NCI-H187 (cell line): ENCODE results near the gene HIPK1.
"Not testable (repeated sequence)": the region's sequence is repeated elsewhere in the genome, so short reads cannot be mapped to it uniquely, and the experiment has no call there.

Experiments used
- DNase-seq, 2 experiments: peaks; one replicate each; lab custom pipeline; 2025; lab: John Stamatoyannopoulos, UW

Gene HIPK1

GRCh38 chr1:114015075-114015474 lies 86.0 kb downstream of the HIPK1 start:
- no peak for DNase-seq

DNA sequence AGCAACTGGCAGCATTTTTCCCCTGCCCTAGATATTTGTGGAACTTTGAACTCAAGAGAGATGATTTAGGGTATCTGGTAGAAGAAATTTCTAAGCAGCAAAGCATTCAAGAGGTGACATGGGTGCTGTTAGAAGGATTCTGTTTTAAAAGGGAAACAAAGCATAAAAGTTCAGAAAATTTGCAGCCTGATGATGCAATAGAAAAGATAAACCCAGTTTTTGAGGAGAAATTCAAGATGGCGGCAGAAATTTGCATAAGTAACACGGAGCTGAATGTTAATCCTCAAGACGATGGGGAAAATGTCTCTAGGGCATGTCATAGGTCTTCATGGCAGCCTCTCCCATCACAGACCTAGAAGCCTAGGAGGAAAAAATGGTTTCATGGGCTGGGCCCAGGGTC lies 90.6 kb downstream of the HIPK1 start:
- not testable (repeated sequence) for DNase-seq

DNA sequence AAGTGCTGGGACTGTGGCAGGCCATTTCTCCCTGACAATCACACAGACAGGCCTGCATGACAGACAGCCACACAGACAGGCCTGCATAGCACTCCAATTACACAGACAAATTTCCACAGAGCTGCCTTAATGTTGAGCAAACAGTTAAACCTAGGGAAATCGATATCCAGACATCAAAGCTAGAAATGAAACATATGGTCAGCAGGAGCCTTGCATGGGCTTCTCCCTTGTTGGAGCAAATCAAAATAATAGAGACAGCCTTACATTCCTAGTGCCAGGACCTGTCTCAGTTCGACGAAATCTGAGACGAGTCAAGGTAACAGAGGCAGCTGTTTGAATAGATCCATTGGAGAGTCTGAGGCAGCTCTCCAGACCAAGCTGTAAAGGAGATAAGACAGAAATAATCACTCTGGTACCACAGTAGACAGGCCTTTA lies 92.6 kb downstream of the HIPK1 start:
- DNase-seq, result no peak

GRCh38 chr1:114022877-114023276 lies 93.8 kb downstream of the HIPK1 start:
- DNase-seq, result no peak

- no peak for DNase-seq
Measured at GRCh38 chr1:114023377-114023776, 94.3 kb downstream of the HIPK1 start.

DNA sequence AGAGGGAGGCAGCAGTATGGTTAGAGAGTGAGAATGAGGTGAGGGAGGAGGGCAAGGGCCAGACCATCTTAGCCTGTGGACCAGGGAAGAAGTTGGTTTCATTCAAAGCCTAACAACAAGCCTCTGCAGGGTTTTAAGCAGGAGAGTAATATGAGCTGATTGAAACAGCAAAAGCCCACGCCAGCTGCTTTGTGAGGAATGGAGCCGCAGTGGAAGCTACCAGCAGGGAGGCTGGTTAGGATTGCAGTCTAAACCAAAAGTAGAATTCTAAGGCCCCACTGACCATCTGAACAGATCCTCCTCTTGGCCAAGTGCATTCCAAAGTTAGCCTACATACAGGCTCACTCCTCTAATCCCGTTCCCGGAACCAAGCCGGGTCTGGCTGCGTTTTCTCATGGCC lies 94.9 kb downstream of the HIPK1 start:
- DNase-seq, result no peak

DNA sequence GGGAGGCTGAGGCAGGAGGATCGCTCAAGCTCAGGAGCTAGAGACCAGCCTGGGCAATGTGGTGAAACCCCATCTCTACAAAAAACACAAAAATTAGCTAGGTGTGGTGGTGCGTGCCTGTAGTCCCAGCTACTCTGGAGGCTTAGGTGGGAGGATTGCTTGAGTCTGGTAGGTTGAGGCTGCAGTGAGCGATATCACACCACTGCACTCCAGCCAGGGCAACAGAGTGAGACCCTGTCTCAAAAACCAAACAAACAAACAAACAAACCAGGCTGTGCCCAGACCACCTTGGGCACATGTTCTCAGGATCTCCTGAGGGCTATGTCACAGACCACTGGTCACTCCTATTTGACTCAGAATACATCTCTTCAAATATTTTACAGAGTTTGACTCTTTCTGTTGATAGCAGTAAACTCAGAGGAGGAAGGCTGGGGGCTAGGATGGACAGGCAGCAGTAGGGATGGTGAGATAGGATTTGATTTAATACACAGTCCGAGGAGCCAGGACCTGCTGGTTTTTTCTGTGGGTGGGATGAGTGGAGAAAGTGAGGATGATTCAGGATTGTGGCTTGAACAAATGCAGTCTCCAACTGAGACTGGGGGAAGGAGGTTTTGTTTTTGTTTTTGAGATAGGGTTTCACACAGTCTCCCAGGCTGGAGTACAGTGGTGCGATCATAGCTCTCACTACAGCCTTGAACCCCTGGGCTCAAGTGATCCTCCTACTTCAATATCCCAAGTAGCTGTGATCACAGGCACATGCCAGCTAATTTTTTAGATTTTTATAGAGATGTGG lies 96.7 kb downstream of the HIPK1 start:
- DNase-seq, result no peak

DNA sequence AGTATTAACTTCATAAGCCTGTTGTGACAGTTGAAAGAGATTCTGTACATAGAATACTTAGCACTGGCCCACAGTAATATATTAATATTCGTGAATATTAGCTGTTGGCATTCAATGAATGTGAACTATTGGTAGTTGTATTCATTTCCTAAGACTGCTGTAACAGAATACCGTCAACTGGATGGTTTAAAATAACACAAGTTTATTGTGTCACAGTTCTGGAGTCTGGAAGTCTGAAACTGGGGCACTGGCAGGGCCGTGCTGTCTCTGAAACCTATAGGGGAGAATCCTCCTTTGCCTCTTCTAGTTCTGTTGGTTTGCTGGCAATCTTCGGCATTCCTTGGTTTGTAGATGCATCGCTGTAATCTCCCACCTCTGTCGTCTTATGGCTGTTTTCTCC lies 97.7 kb downstream of the HIPK1 start:
- no peak for DNase-seq
